Fibroblast of villous mesenchyme (primary cell): Measurements from ENCODE around the gene CYB5R3. TPM values are rescaled to one million over a fixed set of nuclear protein-coding genes. Genes with fewer than 3 reads are reported as not detected.
A peak's percentile ranks its signal among the peaks of the same experiment; 100 is the strongest.
"Not testable (repeated sequence)": the region's sequence is repeated elsewhere in the genome, so short reads cannot be mapped to it uniquely, and the experiment has no call there.

Experiments
- DNase-seq: peaks from one replicate; pipeline ENCODE4 v3.0.0-alpha.2; 2010; ENCODE audit warnings: low read depth
- H3K4me3 ChIP-seq: 2 replicates; pipeline ENCODE4 v1.5.1; 2011; ENCODE audit warnings: low read depth, mild to moderate bottlenecking, low read length
- CTCF ChIP-seq: IDR thresholded peaks from 2 replicates; pipeline ENCODE4 v1.5.1; 2012; ENCODE audit warnings: low read depth, mild to moderate bottlenecking, low read length; ENCODE audit not compliant: insufficient read depth
- total RNA-seq: library from RNA; depleted of rRNA; stranded (reverse); fragments of >200 nt; gene quantifications from 2 replicates; pipeline ENCODE4 v1.2.3, GENCODE V29; 2012

CYB5R3 gene
- total RNA-seq, 1 donor = 57.9 TPM

GRCh38 chr22:42585096-42585495 lies 64.1 kb downstream of the CYB5R3 start:
- no peak for TF ChIP-seq CTCF
- DNase-seq = no peak
- no peak overlapping the region for H3K4me3 ChIP-seq

GRCh38 chr22:42584364-42584940 lies 64.7 kb downstream of the CYB5R3 start:
- TF ChIP-seq CTCF = no peak
- H3K4me3 ChIP-seq = no peak overlapping the region
- no peak for DNase-seq

- DNase-seq = no peak
- H3K4me3 ChIP-seq = no peak overlapping the region
- TF ChIP-seq CTCF = no peak
Measured at GRCh38 chr22:42582987-42583386, 66.2 kb downstream of the CYB5R3 start.

- peak overlapping the region; percentile 71 for H3K4me3 ChIP-seq
- peak; percentile 71 for DNase-seq
- TF ChIP-seq CTCF = no peak
Measured at GRCh38 chr22:42581762-42582716, 67.2 kb downstream of the CYB5R3 start.

- peak overlapping the region; percentile 71 for H3K4me3 ChIP-seq
- not testable (repeated sequence) for DNase-seq
Measured at GRCh38 chr22:42581194-42581761, 67.9 kb downstream of the CYB5R3 start.

- DNase-seq, H3K4me3 ChIP-seq: not testable (repeated sequence)
Measured at GRCh38 chr22:42580040-42580439, 69.2 kb downstream of the CYB5R3 start.

- no peak for TF ChIP-seq CTCF
- DNase-seq = no peak
- no peak overlapping the region for H3K4me3 ChIP-seq
Measured at GRCh38 chr22:42577623-42578240, 71.5 kb downstream of the CYB5R3 start.

- DNase-seq, H3K4me3 ChIP-seq: not testable (repeated sequence)
Measured at GRCh38 chr22:42577141-42577540, 72.1 kb downstream of the CYB5R3 start.

- DNase-seq, H3K4me3 ChIP-seq: not testable (repeated sequence)
Measured at GRCh38 chr22:42575996-42576574, 73.1 kb downstream of the CYB5R3 start.

- not testable (repeated sequence) for H3K4me3 ChIP-seq, DNase-seq
Measured at GRCh38 chr22:42574468-42574867, 74.7 kb downstream of the CYB5R3 start.

- not testable (repeated sequence) for DNase-seq, H3K4me3 ChIP-seq
Measured at GRCh38 chr22:42574046-42574445, 75.1 kb downstream of the CYB5R3 start.
